Cerebellar cortex (tissue), 1 donor: Measurements from ENCODE around the gene ADAM17.
"Not testable (repeated sequence)": the region's sequence is repeated elsewhere in the genome, so short reads cannot be mapped to it uniquely, and the experiment has no call there.

ENCODE experiments used
- DNase-seq: peaks from one replicate; pipeline ENCODE4 v3.0.0-alpha.2; 2015; ENCODE audit warnings: low spot score

Gene ADAM17

DNA sequence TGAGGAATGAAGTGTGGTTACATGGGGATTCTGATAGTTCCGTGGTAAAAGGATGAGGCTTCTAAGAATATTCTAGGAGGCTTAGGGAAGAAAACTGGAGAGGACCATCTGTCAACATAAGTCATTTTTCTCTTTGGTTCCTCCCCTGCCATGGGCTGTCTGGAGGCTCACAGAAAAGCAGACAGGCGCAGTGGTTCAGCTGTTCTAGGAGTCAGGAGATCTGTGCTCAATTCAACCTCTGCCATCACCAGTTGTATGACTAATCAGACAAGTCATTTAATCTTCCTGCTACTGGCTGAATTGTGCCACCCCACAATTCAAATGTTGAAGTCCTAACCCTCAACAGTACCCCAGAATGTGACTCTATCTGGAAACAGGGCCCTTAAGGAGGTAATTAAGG, 36.4 kb downstream of the ADAM17 start:
- DNase-seq, result no peak

DNA sequence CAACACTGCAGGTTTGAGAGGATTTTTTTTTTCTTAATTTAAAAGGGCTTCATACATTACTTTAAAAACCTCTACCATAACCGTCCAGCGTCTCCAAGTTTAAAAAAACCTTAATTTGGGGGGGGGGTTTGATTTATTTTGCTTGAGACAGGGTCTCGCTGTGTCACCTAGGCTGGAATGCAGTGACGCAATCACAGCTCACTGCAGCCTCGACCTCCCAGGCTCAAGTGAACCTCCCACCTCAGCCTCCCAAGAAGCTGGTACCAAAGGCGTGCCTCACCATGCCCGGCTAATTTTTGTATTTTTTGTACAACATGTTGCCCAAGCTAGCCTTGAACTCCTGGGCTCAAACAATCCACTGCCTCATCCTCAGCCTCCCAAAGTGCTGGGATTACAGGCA, 36.9 kb downstream of the ADAM17 start:
- DNase-seq, result no peak

DNA sequence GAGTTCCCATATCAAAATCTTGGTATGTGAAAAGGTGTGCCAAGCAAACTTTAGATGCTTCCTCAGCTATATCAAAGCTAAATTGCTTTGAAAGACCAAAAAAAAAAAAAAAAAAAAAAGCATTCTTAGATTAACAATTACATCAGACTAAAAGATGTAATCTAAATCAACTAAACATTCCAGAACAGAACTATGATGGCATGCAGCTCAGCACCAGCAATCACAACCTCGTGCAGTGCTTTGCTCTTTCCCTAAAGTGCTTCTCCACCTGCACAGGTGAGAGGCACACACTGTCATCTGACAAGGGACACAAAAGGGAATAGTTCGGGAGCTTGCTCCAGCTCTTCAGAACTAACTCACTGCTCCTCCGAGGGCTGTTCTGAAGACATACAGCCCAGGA, 37.5 kb downstream of the ADAM17 start:
- DNase-seq, result no peak

GRCh38 chr2:9517118-9517782, 38.4 kb downstream of the ADAM17 start:
- no peak for DNase-seq

GRCh38 chr2:9513946-9514345, 41.7 kb downstream of the ADAM17 start:
- DNase-seq, result not testable (repeated sequence)

GRCh38 chr2:9508931-9509330, 46.7 kb downstream of the ADAM17 start:
- DNase-seq, result no peak

GRCh38 chr2:9498210-9498609, 57.4 kb downstream of the ADAM17 start:
- no peak for DNase-seq

DNA sequence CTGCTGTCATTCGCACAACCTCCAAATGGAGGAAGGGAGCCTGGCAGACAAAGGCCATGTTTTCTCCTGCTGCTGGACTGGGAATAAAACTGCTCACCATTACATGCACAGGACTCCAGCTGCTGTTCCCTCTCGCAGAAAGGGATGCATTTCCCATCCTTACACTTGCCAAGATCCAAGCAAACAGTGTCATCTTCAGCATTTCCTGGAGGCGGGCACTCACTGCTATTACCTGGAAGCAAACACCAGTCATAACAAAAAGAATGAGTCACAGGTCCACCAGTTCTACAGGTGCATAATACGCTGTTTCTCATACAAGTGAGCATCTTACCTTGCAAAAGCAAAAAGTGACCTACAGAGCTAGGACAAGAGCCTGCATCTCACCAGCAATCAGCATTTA, 58.6 kb downstream of the ADAM17 start:
- DNase-seq, result no peak

DNA sequence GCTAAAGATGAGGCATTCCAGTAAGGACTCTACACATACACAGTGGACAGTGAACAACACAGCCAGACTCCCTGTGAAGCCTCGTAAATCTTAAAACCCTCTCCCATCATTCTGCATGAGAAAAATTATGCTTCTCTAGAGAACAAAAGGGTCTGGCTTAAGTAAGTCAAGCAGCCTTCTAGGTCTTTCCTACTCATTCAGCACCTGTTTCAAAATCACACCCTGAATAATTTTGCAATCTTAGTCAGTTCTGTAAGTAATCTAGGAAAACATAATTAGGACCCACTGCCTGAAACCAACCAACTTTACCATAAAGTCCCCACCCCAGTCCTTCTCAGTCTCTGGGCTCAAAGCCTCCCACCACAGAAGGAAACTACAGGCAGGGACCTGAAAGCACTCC, 61.5 kb downstream of the ADAM17 start:
- no peak for DNase-seq

- no peak for DNase-seq
Measured at GRCh38 chr2:9493478-9493877, 62.2 kb downstream of the ADAM17 start.

GRCh38 chr2:9492927-9493326, 62.7 kb downstream of the ADAM17 start:
- DNase-seq, result no peak

- DNase-seq, result no peak
Measured at GRCh38 chr2:9490789-9491188, 64.8 kb downstream of the ADAM17 start.

GRCh38 chr2:9488583-9489547, 66.8 kb downstream of the ADAM17 start:
- no peak for DNase-seq

DNA sequence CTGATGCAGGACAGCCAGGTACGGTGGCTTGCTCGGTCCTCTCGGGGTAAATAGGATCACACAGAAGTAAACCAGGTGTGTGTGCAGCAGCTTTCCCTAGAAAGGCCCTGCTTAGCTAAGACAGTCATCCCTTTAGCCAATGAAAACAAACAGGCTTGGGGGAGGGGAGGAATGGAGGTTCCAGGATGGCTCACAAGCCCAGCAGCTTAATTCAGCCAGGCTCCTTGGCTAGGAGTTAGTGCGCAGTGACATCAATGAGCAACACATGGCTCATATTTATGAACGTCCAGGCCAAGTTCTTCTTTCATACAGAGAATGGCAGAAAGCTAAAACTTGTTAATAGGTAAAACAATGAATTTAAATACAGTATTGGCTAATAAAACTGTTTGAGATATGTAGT, 71.1 kb downstream of the ADAM17 start:
- DNase-seq, result no peak

GRCh38 chr2:9483107-9483506, 72.5 kb downstream of the ADAM17 start:
- DNase-seq, result no peak

DNA sequence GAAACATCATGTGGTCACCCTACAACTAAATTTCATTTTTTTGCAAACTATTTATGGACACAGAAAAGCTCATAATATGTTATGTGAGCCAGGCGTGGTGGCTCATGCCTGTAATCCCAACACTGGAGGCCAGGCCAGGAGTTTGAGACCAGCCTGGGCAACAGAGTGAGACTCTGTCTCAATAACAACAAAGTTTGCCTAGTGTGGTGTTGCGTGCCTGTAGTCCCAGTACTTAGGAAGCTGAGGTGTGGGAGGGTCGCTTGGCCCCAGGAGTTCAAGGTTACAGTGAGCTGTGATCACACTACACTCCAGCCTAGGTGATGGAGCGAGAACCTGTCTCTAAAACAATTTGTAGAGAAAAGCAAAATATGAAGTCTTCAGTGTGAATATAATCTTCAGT, 75.5 kb downstream of the ADAM17 start:
- DNase-seq, result no peak

DNA sequence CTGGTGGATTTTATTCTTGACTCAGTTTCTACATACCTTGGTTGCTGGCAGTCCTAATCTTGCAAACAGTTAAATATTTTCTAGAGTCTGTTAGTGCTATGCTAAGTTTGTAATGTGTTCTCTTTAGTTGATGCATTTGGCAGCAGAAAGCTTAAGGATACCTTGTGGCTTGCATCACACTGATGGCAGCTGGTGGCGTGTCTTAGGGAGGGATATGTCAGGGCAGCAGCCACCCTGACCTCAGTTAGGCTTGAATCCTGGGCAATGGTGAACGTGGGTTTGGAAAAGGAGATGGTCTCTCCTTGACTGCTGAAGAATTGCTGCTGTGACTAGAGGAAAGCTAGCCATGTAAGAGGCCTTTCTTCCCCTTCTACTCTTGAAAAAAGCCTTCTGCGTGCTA, 77.1 kb downstream of the ADAM17 start:
- no peak for DNase-seq

- DNase-seq, result no peak
Measured at GRCh38 chr2:9477914-9478313, 77.7 kb downstream of the ADAM17 start.

GRCh38 chr2:9474361-9475057, 81.1 kb downstream of the ADAM17 start, which contains the start of gene IAH1:
IAH1 (plus strand) TSS chr2:9474551; CDS start chr2:9474567, 16 bp downstream.
- DNase-seq, result peak; percentile 48

GRCh38 chr2:9473985-9474360, 81.7 kb downstream of the ADAM17 start:
- DNase-seq, result peak; percentile 40

DNA sequence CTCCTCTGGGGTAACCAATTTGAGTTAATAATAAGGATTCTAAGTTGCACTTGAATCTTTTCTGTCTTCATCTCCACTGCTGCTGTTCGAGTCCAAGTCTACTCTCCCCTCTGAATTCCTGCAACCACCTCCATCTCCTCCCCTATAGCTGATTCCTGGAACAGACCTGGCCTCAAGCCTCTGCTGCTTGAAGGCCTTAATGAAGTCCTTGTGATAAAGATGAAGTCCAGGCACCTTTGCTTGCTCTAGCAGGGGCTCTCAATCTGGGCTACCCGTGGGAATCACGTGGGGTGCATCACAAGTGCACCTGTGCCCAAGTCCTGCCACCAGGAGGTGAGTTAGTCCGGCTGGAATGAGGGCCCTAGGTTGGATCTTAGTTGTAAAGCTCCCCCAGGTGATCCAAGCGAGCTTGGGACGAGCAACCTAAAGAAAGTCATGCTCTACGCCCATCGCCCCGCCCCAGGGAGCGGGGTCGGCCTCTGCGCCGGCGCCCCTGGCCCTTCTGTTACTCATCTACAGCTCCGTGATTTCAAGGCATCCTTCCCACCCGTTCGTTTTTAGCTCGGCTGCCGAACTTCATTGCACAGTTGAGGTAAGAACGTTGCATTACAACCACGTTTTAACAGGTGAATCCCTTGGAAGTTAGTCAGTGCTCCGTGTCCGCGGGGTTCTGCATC, 82.2 kb downstream of the ADAM17 start:
- DNase-seq, result peak; percentile 46

DNA sequence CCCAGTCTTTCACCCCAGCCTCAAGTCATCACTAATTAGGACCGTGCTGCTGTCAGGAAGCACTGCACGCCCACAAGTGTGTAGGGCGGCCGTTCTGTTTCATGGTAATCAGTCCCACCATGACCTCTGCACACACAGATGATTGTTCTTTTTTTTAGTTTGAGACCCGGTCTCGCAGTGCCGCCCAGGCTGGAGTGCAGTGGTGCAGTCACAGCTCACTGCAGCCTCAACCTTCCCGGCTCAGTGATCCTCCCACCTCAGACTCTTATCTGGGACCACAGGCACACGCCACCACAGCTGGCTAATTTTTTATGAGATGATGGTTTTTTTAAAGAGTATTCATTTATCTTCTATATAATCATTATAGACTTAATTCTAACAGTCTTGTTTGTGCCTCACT, 83.1 kb downstream of the ADAM17 start:
- DNase-seq, result no peak
